ENCODE measurements around the gene FABP3.

FABP3 gene

GRCh38 chr1:31373056-31373896 lies at the start of gene FABP3:
Gene FABP3, minus strand, starts transcription at chr1:31373076. Its CDS starts 62 bp downstream, at chr1:31373014.
- H3K4me3 ChIP-seq (IDR thresholded peaks at IDR 0.05; ENCODE audit: insufficient read depth, low read depth, low read length): no peak within 1 kb of the TSS
- H3K27ac ChIP-seq: no peak within 1 kb of the TSS
- H3K27me3 ChIP-seq (ENCODE audit: insufficient read depth, low read depth): no peaks in the 10 kb centered on the region
- no peaks in the 10 kb centered on the region for H4K20me1 ChIP-seq (ENCODE audit: insufficient read depth)
- H3K4me1 ChIP-seq (ENCODE audit: low read depth, poor library complexity, severe bottlenecking): no peaks in the 10 kb centered on the region
- H3K9ac ChIP-seq: no peak within 1 kb of the TSS
- H3K79me2 ChIP-seq (ENCODE audit: insufficient read depth, low read depth): no peaks in the 10 kb centered on the region
- TF ChIP-seq CTCF (conservative IDR thresholded peaks at IDR 0.05; ENCODE audit: low read depth, low read length): no peak
- no peak within 1 kb of the TSS for H3K4me2 ChIP-seq
- no peak within 1 kb of the TSS for H2AFZ ChIP-seq (ENCODE audit: low read depth)
- H3K36me3 ChIP-seq (ENCODE audit: insufficient read depth): no peaks in the 10 kb centered on the region

GRCh38 chr1:31421371-31422040 lies 48.6 kb upstream of the FABP3 start:
- Histone ChIP-seq H3K4me3 (IDR thresholded peaks at IDR 0.05; ENCODE audit: insufficient read depth, low read depth, low read length) (no peak overlapping the region), H3K36me3 (ENCODE audit: insufficient read depth) (no peaks in the 10 kb centered on the region), H3K79me2 (ENCODE audit: insufficient read depth, low read depth) (no peaks in the 10 kb centered on the region), H3K9ac (no peak overlapping the region), H3K27me3 (ENCODE audit: insufficient read depth, low read depth) (peaks cover 41% of the 10 kb centered on the region; the same call in 1 of the 2 replicates), H4K20me1 (ENCODE audit: insufficient read depth) (no peaks in the 10 kb centered on the region), H3K4me2 (no peak overlapping the region), H3K27ac (no peak overlapping the region), H3K4me1 (ENCODE audit: low read depth, poor library complexity, severe bottlenecking) (peaks cover 25% of the 10 kb centered on the region), H2AFZ (ENCODE audit: low read depth) (no peak overlapping the region)
- peak; percentile 51; the same call in 1 of the 2 replicates for TF ChIP-seq CTCF (conservative IDR thresholded peaks at IDR 0.05; ENCODE audit: low read depth, low read length)

GRCh38 chr1:31420716-31421115 lies 47.8 kb upstream of the FABP3 start:
- no peaks in the 10 kb centered on the region for H3K36me3 ChIP-seq (ENCODE audit: insufficient read depth)
- H3K27ac ChIP-seq: no peak overlapping the region
- TF ChIP-seq CTCF (conservative IDR thresholded peaks at IDR 0.05; ENCODE audit: low read depth, low read length): no peak
- H3K27me3 ChIP-seq (ENCODE audit: insufficient read depth, low read depth): peaks cover 37% of the 10 kb centered on the region; the same call in 1 of the 2 replicates
- no peak overlapping the region for H3K4me2 ChIP-seq
- H4K20me1 ChIP-seq (ENCODE audit: insufficient read depth): no peaks in the 10 kb centered on the region
- no peak overlapping the region for H3K9ac ChIP-seq
- no peak overlapping the region for H2AFZ ChIP-seq (ENCODE audit: low read depth)
- H3K4me1 ChIP-seq (ENCODE audit: low read depth, poor library complexity, severe bottlenecking): peaks cover 20% of the 10 kb centered on the region
- no peak overlapping the region for H3K4me3 ChIP-seq (IDR thresholded peaks at IDR 0.05; ENCODE audit: insufficient read depth, low read depth, low read length)
- no peaks in the 10 kb centered on the region for H3K79me2 ChIP-seq (ENCODE audit: insufficient read depth, low read depth)

GRCh38 chr1:31418626-31419323 lies 45.9 kb upstream of the FABP3 start:
- H3K4me1 ChIP-seq (ENCODE audit: low read depth, poor library complexity, severe bottlenecking): peaks cover 16% of the 10 kb centered on the region
- TF ChIP-seq CTCF (conservative IDR thresholded peaks at IDR 0.05; ENCODE audit: low read depth, low read length): no peak

More at GRCh38 chr1:31418626-31419323, 45.9 kb upstream of the FABP3 start:
- H4K20me1 ChIP-seq (ENCODE audit: insufficient read depth): no peaks in the 10 kb centered on the region
- H3K4me2 ChIP-seq: no peak overlapping the region
- no peak overlapping the region for H3K27ac ChIP-seq
- no peak overlapping the region for H3K9ac ChIP-seq
- H2AFZ ChIP-seq (ENCODE audit: low read depth): no peak overlapping the region
- H3K36me3 ChIP-seq (ENCODE audit: insufficient read depth): no peaks in the 10 kb centered on the region
- no peak overlapping the region for H3K4me3 ChIP-seq (IDR thresholded peaks at IDR 0.05; ENCODE audit: insufficient read depth, low read depth, low read length)
- H3K27me3 ChIP-seq (ENCODE audit: insufficient read depth, low read depth): peaks cover 28% of the 10 kb centered on the region; the same call in 1 of the 2 replicates
- no peaks in the 10 kb centered on the region for H3K79me2 ChIP-seq (ENCODE audit: insufficient read depth, low read depth)

Data from KMS-11 (cell line).